SK-MEL-5 (cell line): ENCODE data around the gene PPBP. TPM values are rescaled to one million over a fixed set of nuclear protein-coding genes. Genes with fewer than 3 reads are reported as not detected.
"Not testable (repeated sequence)": the region's sequence is repeated elsewhere in the genome, so short reads cannot be mapped to it uniquely, and the experiment has no call there.

Source experiments
- DNase-seq: peaks from one replicate; pipeline ENCODE4 v3.0.0-alpha.2; 2016; ENCODE audit warnings: low read depth, low spot score
- in situ Hi-C: cut with HindIII; loops from 2 replicates; pipeline ENCODE4 v1.10.0; 2016; ENCODE audit warnings: low sequenced_read_pairs, high pct_unique_total_duplicates, low pct_unique_long_range_greater_than_20kb
- total RNA-seq: library from RNA; depleted of rRNA; stranded (reverse); fragments of >200 nt; shearing (Covaris generic); gene quantifications from 2 replicates; pipeline ENCODE4 v1.2.3, GENCODE V29; 2014

The PPBP gene
- total RNA-seq, 1 experiment from 2014 or later = not detected

GRCh38 chr4:74004668-74005067 is 16.7 kb upstream of the PPBP start:
- no peak for DNase-seq
- in situ Hi-C loops = no loop called here

- in situ Hi-C loops = no loop called here
- no peak for DNase-seq
These were observed 12.3 kb upstream of the PPBP start for GRCh38 chr4:74000301-74000700.

DNA sequence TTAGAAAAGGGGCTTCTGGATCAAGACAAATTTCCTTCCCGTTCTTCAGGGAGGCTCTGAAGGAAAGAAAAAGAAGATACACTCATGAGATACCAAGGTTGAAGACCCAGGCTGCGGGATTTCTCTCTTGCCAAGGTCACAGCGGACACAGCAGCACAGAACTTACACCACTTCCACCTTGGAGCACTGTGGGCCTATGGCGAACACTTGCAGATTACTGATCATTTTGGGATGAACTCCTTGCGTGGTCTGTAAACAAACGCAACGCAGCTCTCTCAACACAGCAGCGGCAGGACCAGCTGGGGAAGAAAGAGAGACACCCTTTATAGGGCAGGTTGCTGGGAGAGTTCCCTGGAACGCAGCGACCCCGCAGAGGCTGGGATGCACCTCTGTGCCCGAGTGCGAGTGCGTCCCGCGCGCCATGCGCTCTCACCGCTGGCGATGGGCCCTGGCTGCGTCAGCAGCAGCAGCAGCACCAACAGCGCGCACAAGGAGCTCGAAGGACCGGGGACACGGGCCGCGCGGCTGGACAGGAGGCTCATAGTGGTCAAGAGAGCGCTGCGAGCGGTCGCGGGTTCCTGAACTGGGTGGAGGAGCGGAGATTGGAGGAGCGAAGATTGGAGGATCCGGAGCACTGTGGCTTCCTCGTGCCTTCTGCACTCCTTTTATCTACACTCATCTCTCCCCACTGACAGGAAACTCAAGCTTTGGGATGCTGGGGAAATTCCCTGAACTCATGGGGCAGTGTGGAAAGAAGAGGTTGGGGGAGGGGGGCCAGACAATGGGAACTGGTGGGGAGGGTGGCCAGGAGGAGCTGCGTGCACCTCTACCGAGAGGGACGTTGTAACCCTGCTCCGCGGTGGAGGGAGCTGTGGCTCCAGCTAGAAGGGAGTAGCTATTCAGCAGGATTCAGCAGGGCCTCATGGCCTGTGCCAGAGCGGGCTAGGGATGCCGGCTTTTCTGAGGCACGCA is 10.3 kb upstream of the PPBP start, which contains the start of gene CXCL5:
CXCL5 (minus strand) TSS at position 638 of the 972 bp plus-strand sequence; CDS start at position 542, 96 bp downstream.
- in situ Hi-C loops = no loop called here
- DNase-seq = no peak

DNA sequence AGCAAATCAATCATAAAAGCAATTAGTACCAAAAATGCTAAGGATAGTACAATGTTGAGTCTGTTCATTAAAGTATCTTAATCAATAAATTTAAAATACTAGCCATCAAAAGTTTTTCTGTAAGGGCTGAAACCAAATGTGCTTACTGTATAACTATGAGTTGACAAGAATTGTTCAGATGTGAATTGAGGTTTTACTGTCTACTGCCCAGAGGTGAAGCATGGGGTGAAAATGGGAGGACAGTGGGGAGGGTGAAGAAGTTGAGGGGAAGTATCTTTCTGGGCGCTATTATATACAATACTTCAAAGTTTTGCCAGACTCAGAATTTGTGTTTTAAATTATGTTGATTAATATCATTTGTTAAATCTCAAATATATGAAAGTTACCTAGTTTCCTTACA is 4.1 kb upstream of the PPBP start:
- in situ Hi-C loops = no loop called here
- no peak for DNase-seq

DNA sequence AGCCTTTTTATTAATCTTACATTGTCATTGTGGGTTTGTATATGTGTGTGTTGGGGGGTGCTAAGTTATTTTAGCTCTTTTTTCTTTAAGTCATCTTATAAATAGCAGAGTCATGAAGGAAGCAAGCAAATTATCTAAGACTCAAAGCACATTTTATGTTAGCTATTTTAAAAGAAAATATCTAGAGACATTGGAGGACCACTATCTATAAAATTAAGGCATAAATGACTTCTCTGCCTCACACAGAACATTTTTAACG is 3.7 kb upstream of the PPBP start:
- DNase-seq = no peak
- in situ Hi-C loops = no loop called here

DNA sequence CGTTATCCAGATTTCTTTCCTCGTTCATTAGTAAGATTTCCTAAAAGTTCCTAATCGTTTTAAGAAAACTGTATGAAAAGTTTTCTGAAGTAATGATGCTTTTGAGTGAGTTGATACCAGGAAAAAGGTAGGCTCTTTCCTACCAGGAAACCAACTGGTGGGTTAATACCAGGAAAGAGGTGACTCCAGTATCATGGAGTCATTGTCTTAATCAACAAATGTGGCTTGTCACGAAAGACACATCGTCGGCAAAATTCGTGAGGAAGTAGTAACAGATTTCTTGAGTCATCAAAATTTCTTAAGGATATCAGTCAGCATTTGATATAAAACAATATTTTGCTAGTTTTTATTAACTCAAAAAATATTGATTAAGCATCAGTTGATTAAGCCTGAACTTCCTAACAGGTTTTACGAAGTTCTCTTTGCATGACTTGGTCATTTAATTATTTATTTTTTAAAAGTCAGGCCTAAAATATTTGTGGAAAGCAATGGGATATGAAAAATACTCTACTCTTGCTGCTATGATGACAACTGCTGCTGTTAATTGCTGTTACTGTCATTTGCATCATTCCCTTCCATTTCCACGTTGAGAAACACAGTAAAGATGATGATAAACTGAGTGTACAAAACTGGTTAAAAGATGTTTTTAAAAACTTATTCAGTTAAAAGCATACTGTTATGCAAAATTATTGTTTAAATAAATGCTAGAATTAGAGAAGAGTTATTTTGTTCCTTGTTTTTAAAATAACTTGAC is 3.2 kb upstream of the PPBP start:
- in situ Hi-C loops = no loop called here
- no peak for DNase-seq

GRCh38 chr4:73989928-73990327 is 1.9 kb upstream of the PPBP start:
- no peak for DNase-seq
- in situ Hi-C loops = no loop called here

DNA sequence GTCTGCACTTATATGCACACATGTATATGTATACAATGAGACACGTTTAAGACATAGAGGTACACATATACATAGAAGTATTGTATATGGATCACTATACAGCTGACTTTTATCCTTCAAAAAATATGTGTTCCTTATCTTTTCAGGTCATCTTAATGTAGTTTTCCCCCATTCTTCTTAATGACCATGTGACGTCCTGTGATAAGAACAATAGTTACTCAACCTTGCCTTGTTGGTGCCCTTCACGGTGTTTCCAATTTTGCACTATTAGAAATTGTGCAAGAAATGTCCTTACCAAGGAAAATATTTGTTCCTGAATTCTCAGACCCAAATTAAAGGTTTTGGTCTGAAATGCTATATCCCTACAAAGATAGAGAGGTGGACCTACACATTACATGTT is 1.0 kb upstream of the PPBP start:
- DNase-seq = no peak
- in situ Hi-C loops = no loop called here

- no peak for DNase-seq
- in situ Hi-C loops = no loop called here
These were observed 2.5 kb downstream of the PPBP start for GRCh38 chr4:73985528-73985852.

- in situ Hi-C loops = no loop called here
- no peak for DNase-seq
These were observed 3.1 kb downstream of the PPBP start for GRCh38 chr4:73984736-73985527.

- DNase-seq, in situ Hi-C loops: not testable (repeated sequence)
These were observed 6.8 kb downstream of the PPBP start for GRCh38 chr4:73981175-73981574.

DNA sequence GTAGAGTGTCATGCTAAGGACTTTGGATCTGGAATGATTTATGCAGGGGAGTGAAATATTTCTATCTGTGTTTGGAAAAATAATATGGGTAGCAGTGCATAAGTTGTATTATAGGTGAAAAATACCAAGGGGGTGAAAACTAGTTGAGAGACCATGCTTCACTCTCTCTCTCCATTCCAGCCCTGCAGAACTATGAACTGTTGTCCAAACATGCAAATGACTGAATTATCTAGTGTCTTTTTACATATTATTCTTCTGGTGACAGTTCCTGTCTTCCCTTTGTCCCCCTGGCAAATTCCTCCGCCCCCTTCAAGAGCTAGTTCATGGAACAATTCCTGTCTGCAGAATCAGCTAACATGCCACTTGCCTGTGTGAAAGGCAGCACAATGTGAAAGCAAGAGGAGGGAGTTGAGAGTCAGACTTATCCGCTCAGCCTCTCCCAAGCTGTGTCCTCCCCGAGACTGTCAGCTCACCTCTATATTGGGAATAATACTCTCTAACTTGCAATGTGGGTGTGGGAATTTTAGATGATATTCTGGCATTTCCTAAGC is 8.5 kb downstream of the PPBP start:
- no peak for DNase-seq
- in situ Hi-C loops = no loop called here

DNA sequence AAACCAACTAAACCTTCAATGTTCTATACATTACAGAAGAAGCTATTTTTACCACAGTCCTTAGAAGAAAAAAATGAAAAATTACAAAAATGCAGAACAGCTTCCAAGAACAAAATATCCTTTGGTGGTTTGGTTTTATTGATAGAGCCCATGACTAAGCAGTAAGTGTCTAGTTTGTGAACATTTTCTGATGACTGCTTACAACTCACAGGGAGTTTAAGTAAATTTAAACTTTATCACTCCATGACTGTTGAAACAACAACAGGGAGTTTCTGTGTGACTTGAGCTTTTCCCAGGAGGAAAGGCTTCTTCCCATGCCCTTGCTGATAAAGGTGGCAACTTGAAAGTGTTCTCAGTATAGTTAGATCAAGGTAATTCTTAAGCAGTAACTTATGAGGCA is 9.1 kb downstream of the PPBP start:
- in situ Hi-C loops = no loop called here
- peak; percentile 3 for DNase-seq

- no peak for DNase-seq
- in situ Hi-C loops = no loop called here
These were observed 11.3 kb downstream of the PPBP start for GRCh38 chr4:73976716-73977115.

DNA sequence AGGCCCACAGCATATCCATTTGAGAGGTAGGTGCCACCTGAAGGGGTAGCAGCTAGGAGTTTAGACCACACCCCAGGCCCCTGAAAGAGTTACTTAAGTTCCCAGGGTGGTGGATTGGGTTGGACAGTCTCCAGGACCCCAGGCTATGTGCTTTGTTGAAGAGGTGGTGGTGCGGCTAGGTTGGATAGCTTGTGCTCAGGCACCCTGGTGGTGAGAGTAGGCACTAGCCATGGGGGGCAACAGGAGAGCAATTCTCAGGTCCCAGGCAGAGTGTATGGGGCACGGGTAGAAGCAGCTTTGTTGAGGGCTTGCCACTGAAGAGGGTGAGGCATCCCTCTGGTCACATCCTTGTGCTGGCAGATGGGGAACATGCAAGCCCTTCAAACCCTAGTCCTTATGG is 11.8 kb downstream of the PPBP start:
- in situ Hi-C loops = no loop called here
- DNase-seq = no peak

GRCh38 chr4:73974352-73974751 is 13.6 kb downstream of the PPBP start:
- no peak for DNase-seq
- in situ Hi-C loops = no loop called here

DNA sequence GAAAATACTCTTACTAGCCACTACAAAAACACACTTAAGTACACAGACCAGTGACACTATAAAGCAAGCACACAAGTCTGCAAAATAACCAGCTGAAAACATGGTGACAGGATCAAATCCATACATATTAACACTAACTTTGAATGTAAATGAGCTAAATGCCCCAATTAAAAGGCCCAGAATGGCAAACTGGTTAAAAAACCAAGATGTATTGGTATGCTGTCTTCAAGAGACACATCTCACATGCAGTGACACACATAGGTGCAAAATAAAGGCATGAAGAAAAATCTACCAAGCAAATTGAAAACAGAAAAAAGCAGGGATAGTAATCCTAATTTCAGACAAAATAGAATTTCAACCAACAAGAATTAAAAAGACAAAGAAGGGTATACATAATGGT is 17.0 kb downstream of the PPBP start:
- in situ Hi-C loops = no loop called here

DNA sequence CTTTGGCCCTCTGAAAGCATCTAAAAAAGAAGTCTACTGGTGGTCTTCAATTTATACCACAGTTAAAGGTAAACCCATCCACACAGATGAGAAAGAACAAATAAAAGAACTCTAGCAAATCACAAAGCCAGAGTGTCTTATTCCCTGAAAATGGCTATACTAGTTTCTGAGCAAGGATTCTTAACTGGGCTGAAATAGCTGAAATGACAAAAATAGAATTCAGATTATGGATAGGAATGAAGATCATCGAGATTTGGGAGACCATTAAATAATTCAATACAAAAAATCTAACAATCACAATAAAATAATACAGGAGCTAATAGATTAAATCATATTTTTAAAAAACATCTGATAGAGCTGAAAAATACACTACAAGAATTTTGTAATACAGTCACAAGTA is 18.0 kb downstream of the PPBP start:
- in situ Hi-C loops = no loop called here
- no peak for DNase-seq

More for the DNA sequence above, 17.0 kb downstream of the PPBP start:
- DNase-seq = no peak
